SK-N-SH (cell line): ENCODE measurements around the gene SBK1. TPM values are rescaled to one million over a fixed set of nuclear protein-coding genes. Genes with fewer than 3 reads are reported as not detected.

Experiments
- CTCF ChIA-PET: fragments of 300-600, 350-600 bp; formaldehyde crosslinking; extraction: SDS; loops from one replicate; lab custom pipeline; 2021; lab: Yijun Ruan, JAX
- POLR2A ChIA-PET: fragments of 350-600 bp; sonication (Branson Sonifier 250); formaldehyde crosslinking; extraction: SDS; loops from one replicate; lab custom pipeline; 2020; ENCODE audit warnings: antibody characterized with exemption, inconsistent platforms; lab: Yijun Ruan, JAX
- DNase-seq: peaks from one replicate; pipeline ENCODE4 v3.0.0; 2012
- H2AFZ ChIP-seq: fragments of 200-600 bp; sonication (generic); 2 replicates; pipeline ENCODE4 v1.8.1; 2016; ENCODE audit warnings: antibody characterized with exemption, mild to moderate bottlenecking, low read depth
- H3F3A ChIP-seq: fragments of 200-600 bp; sonication (generic); replicated peaks from 2 replicates; pipeline ENCODE3; 2016; ENCODE audit warnings: antibody characterized with exemption, mild to moderate bottlenecking; ENCODE audit not compliant: insufficient read depth
- H3K27ac ChIP-seq, 2 experiments: fragments of 200-500 bp in 1 of 2; fragments of 200-600 bp in 1 of 2; sonication (Bioruptor generic) in 1 of 2; sonication (generic), shearing (Covaris generic) in 1 of 2; 2 replicates each; pipeline versions ENCODE4 v1.5.1 to v1.6.1; 2014 to 2016; ENCODE audit warnings: low read depth in 2 of 2, inconsistent platforms in 1 of 2, low read length in 1 of 2, mild to moderate bottlenecking in 1 of 2, mixed read lengths in 1 of 2
- H3K27me3 ChIP-seq: fragments of 200-600 bp; sonication (generic), shearing (Covaris generic); 2 replicates; pipeline ENCODE4 v1.6.1; 2016; ENCODE audit warnings: mixed run types; ENCODE audit not compliant: insufficient read depth
- H3K36me3 ChIP-seq, 2 experiments: fragments of 200-500 bp in 1 of 2; fragments of 200-600 bp in 1 of 2; sonication (Bioruptor generic) in 1 of 2; sonication (generic) in 1 of 2; replicated peaks in 1 of 2; 2 replicates each; pipeline versions ENCODE3 to v1.5.1; 2014 to 2016; ENCODE audit warnings: low read length in 1 of 2, mild to moderate bottlenecking in 1 of 2; ENCODE audit not compliant: insufficient read depth in 2 of 2, control insufficient read depth in 1 of 2
- H3K4me1 ChIP-seq, 2 experiments: fragments of 200-500 bp in 1 of 2; fragments of 200-600 bp in 1 of 2; sonication (Bioruptor generic) in 1 of 2; sonication (generic), shearing (Covaris generic) in 1 of 2; 2 replicates each; pipeline versions ENCODE4 v1.5.1 to v1.6.1; 2014 to 2016; ENCODE audit warnings: low read depth in 1 of 2, low read length in 1 of 2, mixed run types in 1 of 2; ENCODE audit not compliant: insufficient read depth in 2 of 2, control insufficient read depth in 1 of 2
- H3K4me2 ChIP-seq: fragments of 200-600 bp; sonication (generic), shearing (Covaris generic); 2 replicates; pipeline ENCODE4 v1.6.1; 2017; ENCODE audit warnings: mixed run types
- H3K4me3 ChIP-seq, 2 experiments: fragments of 200-500 bp in 1 of 2; fragments of 200-600 bp in 1 of 2; sonication (Bioruptor generic) in 1 of 2; sonication (generic), shearing (Covaris generic) in 1 of 2; 2 replicates each; pipeline versions ENCODE4 v1.5.1 to v1.8.1; 2014 to 2016; ENCODE audit warnings: low read depth in 2 of 2, inconsistent platforms in 1 of 2, low read length in 1 of 2, mild to moderate bottlenecking in 1 of 2, mixed read lengths in 1 of 2, moderate library complexity in 1 of 2
- H3K79me2 ChIP-seq: fragments of 200-600 bp; sonication (generic); 2 replicates; pipeline ENCODE4 v1.8.1; 2017; ENCODE audit warnings: mild to moderate bottlenecking; ENCODE audit not compliant: insufficient read depth
- H3K9ac ChIP-seq: fragments of 200-600 bp; sonication (generic); 2 replicates; pipeline ENCODE4 v1.6.1; 2017; ENCODE audit warnings: mixed run types
- H3K9me2 ChIP-seq: fragments of 200-600 bp; sonication (generic); 2 replicates; pipeline ENCODE4 v1.6.1; 2017; ENCODE audit warnings: mixed run types
- H3K9me3 ChIP-seq: fragments of 200-600 bp; sonication (generic); 2 replicates; pipeline ENCODE4 v1.6.1; 2017; ENCODE audit warnings: mixed run types, mild to moderate bottlenecking, moderate library complexity
- H4K20me1 ChIP-seq: fragments of 200-600 bp; sonication (generic); 2 replicates; pipeline ENCODE4 v1.6.1; 2017; ENCODE audit warnings: mild to moderate bottlenecking, mixed run types; ENCODE audit not compliant: insufficient read depth
- EZH2phosphoT487 ChIP-seq: fragments of 200-600 bp; sonication (generic); IDR thresholded peaks from 2 replicates; pipeline ENCODE4 v1.6.1; 2017; ENCODE audit warnings: low read depth, mixed run types, mild to moderate bottlenecking, antibody characterized with exemption, moderate library complexity, borderline replicate concordance
- JUND ChIP-seq: IDR thresholded peaks from 2 replicates; pipeline ENCODE4 v1.4.0; 2012
- MEF2A ChIP-seq: IDR thresholded peaks from 2 replicates; pipeline ENCODE4 v1.4.0; 2012; ENCODE audit warnings: low read depth, borderline replicate concordance
- MXI1 ChIP-seq: IDR thresholded peaks from 2 replicates; pipeline ENCODE4 v1.6.1; 2012; ENCODE audit warnings: mild to moderate bottlenecking, low read depth, low read length, improper control_type of control experiment
- RAD21 ChIP-seq: IDR thresholded peaks from 2 replicates; pipeline ENCODE4 v1.6.1; 2012; ENCODE audit warnings: mild to moderate bottlenecking, low read length
- RCOR1 ChIP-seq: fragments of 150-350 bp; IDR thresholded peaks from 2 replicates; pipeline ENCODE4 v1.6.1; 2017; ENCODE audit warnings: antibody characterized with exemption, low read length
- RFX5 ChIP-seq: IDR thresholded peaks from 2 replicates; pipeline ENCODE4 v1.6.1; 2012; ENCODE audit warnings: mild to moderate bottlenecking, improper control_type of control experiment, low read length
- SIN3A ChIP-seq: IDR thresholded peaks from 2 replicates; pipeline ENCODE4 v1.6.1; 2012; ENCODE audit warnings: low read depth, mild to moderate bottlenecking, low read length, moderate library complexity, borderline replicate concordance
- SMC3 ChIP-seq: IDR thresholded peaks from 2 replicates; pipeline ENCODE4 v1.6.1; 2012; ENCODE audit warnings: low read depth, low read length, improper control_type of control experiment
- TAF1 ChIP-seq: IDR thresholded peaks from 2 replicates; pipeline ENCODE4 v1.6.1; 2012; ENCODE audit warnings: low read depth, mild to moderate bottlenecking, low read length, moderate library complexity, borderline replicate concordance
- TEAD4 ChIP-seq: IDR thresholded peaks from 2 replicates; pipeline ENCODE4 v1.4.0; 2012; ENCODE audit warnings: mild to moderate bottlenecking, borderline replicate concordance; ENCODE audit not compliant: insufficient read depth
- WGBS: methylation state at CpG from one replicate; pipeline ENCODE4 v1.1.6; 2017; ENCODE audit warnings: low lambda C conversion rate; 5-methylcytosine and 5-hydroxymethylcytosine counted together
- polyA plus RNA-seq, 3 experiments: library from polyadenylated mRNA; depleted of rRNA; stranded (reverse); fragments of >200 nt; gene quantifications; 2 replicates each; pipeline ENCODE4 v1.2.3, GENCODE V29; 2012
- TF ChIP-seq, protein P1 (sequence below): IDR thresholded peaks from 2 replicates; pipeline ENCODE4 v1.4.0; 2012; ENCODE audit warnings: low read depth
- TF ChIP-seq, protein P2 (sequence below): fragments of 200-600 bp; sonication (generic); IDR thresholded peaks from 2 replicates; pipeline ENCODE4 v1.6.1; 2017; ENCODE audit warnings: antibody characterized with exemption, mild to moderate bottlenecking, moderate library complexity

SBK1 gene
- polyA plus RNA-seq, 1 of the 3 experiments (the other 2 are of a cell fraction), result 0.36 TPM

GRCh38 chr16:28313587-28313986 lies 21.3 kb downstream of the SBK1 start:
- no peak overlapping the region for H3K4me2 ChIP-seq
- no peak overlapping the region for H3K9ac ChIP-seq
- H3K79me2 ChIP-seq, result no peaks in the 10 kb centered on the region
- H3K9me3 ChIP-seq, result no peaks in the 10 kb centered on the region
- H3K27me3 ChIP-seq, result no peaks in the 10 kb centered on the region
- no peaks in the 10 kb centered on the region for H4K20me1 ChIP-seq
- no peaks in the 10 kb centered on the region for H3K36me3 ChIP-seq
- ChIA-PET CTCF (interaction anchor here (0.7 to 15.8 kb wide), 6 partner anchors 8 to 32 kb away, joined by 3 to 302 read pairs (median 5); partner anchors contain the start of gene SBK1), POLR2A (interaction anchor here (0.8 kb wide), 1 partner anchor 33 kb away, joined by 7 read pairs; no protein-coding TSS in a partner anchor)
- DNase-seq, result no peak
- H3K4me1 ChIP-seq, result no peaks in the 10 kb centered on the region; a peak in 1 of 4 replicates
- no peak overlapping the region for H2AFZ ChIP-seq
- 74% methylated on average over 11 of the region's 11 CpGs for WGBS
- H3K4me3 ChIP-seq, result no peak overlapping the region
- H3K9me2 ChIP-seq, result no peaks in the 10 kb centered on the region
- no peak overlapping the region for H3K27ac ChIP-seq
- TF ChIP-seq SMC3 (no peak), TEAD4 (no peak), EZH2phosphoT487 (no peak)
- TF ChIP-seq, protein P1, sequence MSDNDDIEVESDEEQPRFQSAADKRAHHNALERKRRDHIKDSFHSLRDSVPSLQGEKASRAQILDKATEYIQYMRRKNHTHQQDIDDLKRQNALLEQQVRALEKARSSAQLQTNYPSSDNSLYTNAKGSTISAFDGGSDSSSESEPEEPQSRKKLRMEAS, result no peak
- no peaks in the 10 kb centered on the region for H3F3A ChIP-seq

- Histone ChIP-seq H2AFZ (no peak overlapping the region), H3K36me3 (no peaks in the 10 kb centered on the region), H3K4me2 (no peak overlapping the region), H3K9ac (no peak overlapping the region), H3K9me3 (no peaks in the 10 kb centered on the region), H3K9me2 (no peaks in the 10 kb centered on the region), H3F3A (no peaks in the 10 kb centered on the region), H3K79me2 (no peaks in the 10 kb centered on the region), H3K27ac (no peak overlapping the region), H4K20me1 (no peaks in the 10 kb centered on the region), H3K27me3 (no peaks in the 10 kb centered on the region), H3K4me3 (no peak overlapping the region), H3K4me1 (no peaks in the 10 kb centered on the region; a peak in 1 of 4 replicates)
- TF ChIP-seq RAD21 (no peak), SIN3A (no peak)
- ChIA-PET POLR2A (interaction anchor here (1.7 kb wide), 1 partner anchor 38 kb away, joined by 7 read pairs; no protein-coding TSS in a partner anchor), CTCF (interaction anchor here (1.1 to 15.8 kb wide), 5 partner anchors 8 to 34 kb away, joined by 6 to 302 read pairs (median 31); partner anchors contain the start of gene SBK1)
- 80% methylated on average over 6 of the region's 6 CpGs for WGBS
- DNase-seq, result no peak
Measured at GRCh38 chr16:28316054-28316453, 23.7 kb downstream of the SBK1 start.

GRCh38 chr16:28317040-28317880 lies 24.9 kb downstream of the SBK1 start:
- Histone ChIP-seq H3K9me2 (no peaks in the 10 kb centered on the region), H2AFZ (no peak overlapping the region), H3F3A (no peaks in the 10 kb centered on the region), H3K36me3 (no peaks in the 10 kb centered on the region), H3K4me1 (no peaks in the 10 kb centered on the region; a peak in 1 of 4 replicates), H3K27me3 (no peaks in the 10 kb centered on the region)
- peak; percentile 90 for DNase-seq
- 26% methylated on average over 17 of the region's 22 CpGs for WGBS
- CTCF ChIA-PET, result interaction anchor here (0.6 to 15.8 kb wide), 14 partner anchors 9 to 731 kb away, joined by 3 to 302 read pairs (median 5); partner anchors contain the start of gene SBK1
- TF ChIP-seq JUND (no peak), RAD21 (peak; percentile 75), MEF2A (no peak), SMC3 (peak; percentile 86), TEAD4 (no peak), RCOR1 (peak; percentile 36; the same call in 1 of the 2 replicates), MXI1 (peak; percentile 46; the same call in 1 of the 2 replicates), RFX5 (no peak), TAF1 (no peak)
- TF ChIP-seq, protein P2, sequence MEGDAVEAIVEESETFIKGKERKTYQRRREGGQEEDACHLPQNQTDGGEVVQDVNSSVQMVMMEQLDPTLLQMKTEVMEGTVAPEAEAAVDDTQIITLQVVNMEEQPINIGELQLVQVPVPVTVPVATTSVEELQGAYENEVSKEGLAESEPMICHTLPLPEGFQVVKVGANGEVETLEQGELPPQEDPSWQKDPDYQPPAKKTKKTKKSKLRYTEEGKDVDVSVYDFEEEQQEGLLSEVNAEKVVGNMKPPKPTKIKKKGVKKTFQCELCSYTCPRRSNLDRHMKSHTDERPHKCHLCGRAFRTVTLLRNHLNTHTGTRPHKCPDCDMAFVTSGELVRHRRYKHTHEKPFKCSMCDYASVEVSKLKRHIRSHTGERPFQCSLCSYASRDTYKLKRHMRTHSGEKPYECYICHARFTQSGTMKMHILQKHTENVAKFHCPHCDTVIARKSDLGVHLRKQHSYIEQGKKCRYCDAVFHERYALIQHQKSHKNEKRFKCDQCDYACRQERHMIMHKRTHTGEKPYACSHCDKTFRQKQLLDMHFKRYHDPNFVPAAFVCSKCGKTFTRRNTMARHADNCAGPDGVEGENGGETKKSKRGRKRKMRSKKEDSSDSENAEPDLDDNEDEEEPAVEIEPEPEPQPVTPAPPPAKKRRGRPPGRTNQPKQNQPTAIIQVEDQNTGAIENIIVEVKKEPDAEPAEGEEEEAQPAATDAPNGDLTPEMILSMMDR, result peak; percentile 87
- TF ChIP-seq, protein P1, result no peak
- TF ChIP-seq, all 33 proteins: peak for 5
- Histone ChIP-seq H3K79me2 (no peaks in the 10 kb centered on the region), H3K9ac (no peak overlapping the region), H3K9me3 (no peaks in the 10 kb centered on the region), H3K27ac (no peak overlapping the region; a peak in 1 of 4 replicates), H3K4me3 (no peak overlapping the region; a peak in 1 of 4 replicates), H3K4me2 (no peak overlapping the region), H4K20me1 (no peaks in the 10 kb centered on the region)
- POLR2A ChIA-PET, result interaction anchor here (1.0 to 1.7 kb wide), 2 partner anchors 36 to 39 kb away, joined by 5 to 7 read pairs; no protein-coding TSS in a partner anchor
